Measurements from ENCODE around the gene HDAC7.
A peak's percentile ranks its signal among the peaks of the same experiment; 100 is the strongest.

Gene HDAC7

DNA sequence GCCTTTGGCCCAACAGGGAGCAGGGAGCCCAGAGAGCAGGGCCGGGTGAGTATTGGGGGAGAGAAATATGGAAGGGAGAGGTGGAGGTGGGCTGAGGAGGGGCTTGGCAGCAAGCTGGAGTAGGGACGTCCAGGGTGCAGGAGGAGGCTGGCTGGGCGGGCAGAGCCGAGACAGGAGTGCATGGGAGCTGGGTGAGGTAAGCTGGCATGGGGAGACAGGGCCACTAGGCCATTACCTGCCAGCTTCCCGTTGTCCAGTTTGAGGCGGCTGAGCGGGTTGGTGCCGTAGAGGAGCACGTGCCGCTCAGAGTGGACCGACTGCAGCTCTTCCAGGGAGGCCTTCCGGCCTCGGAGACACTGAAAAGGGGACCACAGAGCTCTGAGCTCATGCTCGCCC is 28.4 kb downstream of the HDAC7 start:
- DNase-seq = no peak

- DNase-seq = no peak
Measured at GRCh38 chr12:47790676-47791350, 28.9 kb downstream of the HDAC7 start.

DNA sequence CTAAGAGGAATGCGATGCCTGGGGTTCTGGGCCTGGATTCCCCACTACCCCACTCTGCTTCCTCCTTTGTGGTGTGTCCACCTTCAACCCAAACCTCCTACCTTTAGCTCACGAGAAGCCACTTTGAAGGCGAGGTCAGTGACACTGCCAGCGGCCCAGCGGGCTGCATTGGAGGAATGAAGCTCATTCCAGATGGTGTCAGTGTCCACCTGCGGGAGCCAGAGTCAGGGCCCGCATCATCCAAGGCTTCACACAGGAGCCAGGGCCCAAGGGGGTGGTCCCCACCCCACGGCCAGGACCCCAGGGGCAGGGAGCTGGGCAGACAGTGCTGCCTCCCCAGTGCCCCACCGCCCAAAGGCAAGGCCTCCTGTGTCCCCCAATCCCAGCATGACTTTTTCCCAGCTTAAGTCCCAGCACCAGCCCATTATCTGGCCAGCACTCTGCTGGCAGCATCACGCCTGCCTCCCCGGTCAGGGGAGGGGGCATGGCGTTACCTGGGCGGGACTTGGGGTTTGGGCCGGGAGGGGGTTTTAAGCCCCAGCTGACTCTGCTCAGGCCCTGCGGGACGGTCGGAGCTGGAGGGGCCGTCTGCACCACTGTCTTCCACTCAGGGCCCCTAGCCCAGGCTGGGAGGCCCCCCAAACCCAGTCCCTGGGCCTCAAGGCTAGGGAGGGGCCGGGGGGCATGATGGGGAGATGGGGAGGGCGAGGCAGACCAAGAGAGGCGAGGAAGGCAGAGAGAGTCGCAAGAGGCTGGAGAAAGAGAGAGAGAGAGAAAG is 29.8 kb downstream of the HDAC7 start:
- DNase-seq = no peak

- no peak for DNase-seq
Measured at GRCh38 chr12:47789141-47789540, 30.6 kb downstream of the HDAC7 start.

DNA sequence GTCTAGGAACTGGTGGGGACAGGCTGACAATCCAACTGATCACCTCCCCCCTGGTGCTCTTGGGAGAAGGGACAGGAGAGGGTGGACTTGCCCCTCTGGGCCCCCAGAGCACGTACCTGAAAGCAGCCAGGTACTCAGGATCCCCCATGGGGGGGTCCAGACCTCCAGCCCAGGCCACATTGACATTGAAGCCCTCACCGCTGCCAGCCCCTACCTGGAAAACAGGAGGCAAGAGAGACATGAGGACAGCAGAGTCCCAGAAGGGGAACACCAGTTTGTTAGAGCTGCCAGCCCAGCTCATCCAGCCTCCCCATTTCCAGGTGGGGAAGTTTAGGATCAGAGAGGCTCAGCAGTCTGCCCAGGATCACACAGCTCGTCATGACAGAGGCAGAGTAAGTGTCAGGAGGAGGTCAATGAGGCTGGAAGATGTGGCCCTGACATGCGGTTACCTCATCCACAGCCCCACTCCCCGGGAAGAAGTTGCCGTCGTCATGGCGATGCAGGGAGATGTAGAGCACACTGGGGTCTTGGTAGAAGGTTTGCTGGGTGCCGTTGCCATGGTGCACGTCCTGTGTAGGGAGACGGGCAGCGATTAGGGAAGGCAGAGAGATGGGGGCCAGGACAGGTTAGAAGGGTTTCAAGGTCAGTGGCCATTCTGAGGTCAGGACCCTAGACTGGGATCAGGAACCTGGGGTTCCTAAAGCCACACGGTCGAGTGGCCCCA is 31.9 kb downstream of the HDAC7 start:
- DNase-seq = no peak

- no peak for DNase-seq
Measured at GRCh38 chr12:47786662-47787280, 32.9 kb downstream of the HDAC7 start.

- no peak for DNase-seq
Measured at GRCh38 chr12:47785887-47786661, 33.6 kb downstream of the HDAC7 start.

- no peak for DNase-seq
Measured at GRCh38 chr12:47785036-47785886, 34.4 kb downstream of the HDAC7 start.

DNA sequence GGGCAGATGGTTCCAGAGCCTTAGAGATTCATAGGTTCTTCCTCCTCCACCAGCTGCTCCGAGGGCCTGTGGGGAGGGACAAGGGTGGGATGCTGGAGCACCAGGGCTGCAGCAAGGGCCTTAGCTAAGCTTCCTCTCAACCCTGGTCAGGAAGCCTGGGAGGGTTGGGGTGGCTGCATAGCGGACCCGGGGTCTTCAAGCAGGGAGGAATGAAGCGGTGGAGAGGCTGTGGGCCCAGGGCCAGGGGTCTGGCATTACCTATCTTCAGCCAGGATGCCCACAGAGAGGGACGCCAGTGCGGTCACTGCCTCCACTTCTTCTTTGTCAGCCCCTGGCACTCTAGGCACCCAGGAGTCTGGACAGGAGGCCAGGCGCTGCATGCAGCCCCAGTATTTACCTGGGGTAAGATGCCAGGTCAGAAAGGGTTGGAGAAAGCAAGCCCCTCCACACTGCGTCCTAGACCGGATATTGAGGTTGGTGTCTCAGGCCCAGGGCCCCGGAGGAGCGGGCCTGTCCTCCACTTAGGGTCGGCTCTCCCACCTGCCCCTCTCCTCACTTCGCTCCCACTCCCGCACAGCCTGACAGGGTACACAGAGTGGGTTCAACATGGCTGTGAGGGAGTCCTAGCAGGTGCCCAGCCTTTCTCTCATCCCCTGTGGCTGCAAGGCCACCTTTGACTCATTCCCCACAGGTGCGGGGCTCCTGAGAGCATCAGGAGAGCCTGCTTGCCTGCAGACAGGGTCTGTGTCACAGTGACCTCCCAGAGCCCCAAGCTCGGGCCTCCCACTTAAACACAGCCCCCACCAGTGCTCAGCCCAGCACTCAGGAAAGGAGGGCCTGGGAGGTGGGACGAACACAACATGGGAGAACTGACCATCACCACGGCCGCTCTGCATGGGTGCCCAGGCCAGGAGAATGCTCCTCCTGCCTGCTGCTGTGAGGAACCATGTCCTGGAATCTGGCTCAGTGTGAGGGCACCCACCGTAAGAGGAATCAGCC is 35.6 kb downstream of the HDAC7 start:
- no peak for DNase-seq

DNA sequence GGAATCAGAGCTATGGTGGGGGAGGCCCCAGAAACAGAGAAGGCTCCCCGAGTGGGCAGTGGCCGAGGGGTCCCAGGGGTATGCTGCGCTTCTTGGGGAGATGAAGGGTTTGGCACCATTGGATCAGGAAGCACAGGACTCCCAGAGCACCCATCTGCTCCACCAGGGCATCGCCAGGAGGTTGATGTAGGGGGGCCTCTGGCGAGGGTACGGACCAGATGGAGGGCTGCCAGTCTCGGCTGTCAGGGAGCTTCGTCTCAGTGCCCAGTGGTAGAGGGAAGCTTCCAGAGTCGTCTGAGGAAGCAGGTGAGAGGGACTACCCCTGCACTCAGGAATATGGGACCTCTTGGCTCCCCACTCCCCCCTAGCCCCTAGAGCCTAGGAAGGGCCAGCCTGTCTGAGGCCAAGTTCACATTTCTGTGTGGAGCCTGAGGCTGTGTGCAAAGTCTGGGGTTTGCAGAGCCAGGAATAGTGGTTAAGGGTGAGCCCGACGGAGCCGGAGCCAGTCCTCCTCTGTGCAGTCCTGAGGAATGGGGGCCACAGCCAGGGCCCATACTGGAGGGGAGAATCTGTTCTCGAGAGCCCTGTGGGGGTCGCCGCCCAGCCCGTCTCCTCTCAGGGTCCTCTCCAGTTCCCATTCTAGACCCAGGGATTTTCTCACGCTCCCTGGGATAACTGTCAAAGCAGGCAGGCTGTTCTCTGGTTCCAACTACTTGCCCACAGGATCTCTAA is 36.5 kb downstream of the HDAC7 start:
- no peak for DNase-seq

DNA sequence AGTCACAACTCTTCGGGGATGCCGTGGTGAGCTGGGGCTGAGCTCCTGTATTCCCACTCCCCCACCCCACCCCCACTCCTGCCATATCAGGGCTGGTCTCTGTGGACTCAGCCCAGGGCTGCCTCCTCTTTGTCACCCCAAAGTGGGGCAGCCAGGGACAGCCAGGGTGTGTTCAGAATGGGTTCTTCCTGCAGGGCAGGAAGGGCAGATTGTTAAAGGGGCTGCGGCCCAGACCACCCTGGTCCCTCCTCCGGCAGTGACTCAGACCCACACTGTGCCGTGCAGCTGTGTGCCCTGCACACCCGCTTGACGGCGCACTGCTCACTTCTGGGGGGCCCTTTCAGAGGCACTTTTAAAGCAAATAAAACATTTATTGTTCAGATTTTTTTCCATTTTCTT is 37.3 kb downstream of the HDAC7 start:
- no peak for DNase-seq

- DNase-seq = no peak
Measured at GRCh38 chr12:47781479-47782371, 38.0 kb downstream of the HDAC7 start.

GRCh38 chr12:47779943-47780504 is 39.7 kb downstream of the HDAC7 start:
- DNase-seq = no peak

- DNase-seq = peak; percentile 91
Measured at GRCh38 chr12:47779301-47779942, 40.3 kb downstream of the HDAC7 start.

- DNase-seq = no peak
Measured at GRCh38 chr12:47778881-47779280, 40.8 kb downstream of the HDAC7 start.

DNA sequence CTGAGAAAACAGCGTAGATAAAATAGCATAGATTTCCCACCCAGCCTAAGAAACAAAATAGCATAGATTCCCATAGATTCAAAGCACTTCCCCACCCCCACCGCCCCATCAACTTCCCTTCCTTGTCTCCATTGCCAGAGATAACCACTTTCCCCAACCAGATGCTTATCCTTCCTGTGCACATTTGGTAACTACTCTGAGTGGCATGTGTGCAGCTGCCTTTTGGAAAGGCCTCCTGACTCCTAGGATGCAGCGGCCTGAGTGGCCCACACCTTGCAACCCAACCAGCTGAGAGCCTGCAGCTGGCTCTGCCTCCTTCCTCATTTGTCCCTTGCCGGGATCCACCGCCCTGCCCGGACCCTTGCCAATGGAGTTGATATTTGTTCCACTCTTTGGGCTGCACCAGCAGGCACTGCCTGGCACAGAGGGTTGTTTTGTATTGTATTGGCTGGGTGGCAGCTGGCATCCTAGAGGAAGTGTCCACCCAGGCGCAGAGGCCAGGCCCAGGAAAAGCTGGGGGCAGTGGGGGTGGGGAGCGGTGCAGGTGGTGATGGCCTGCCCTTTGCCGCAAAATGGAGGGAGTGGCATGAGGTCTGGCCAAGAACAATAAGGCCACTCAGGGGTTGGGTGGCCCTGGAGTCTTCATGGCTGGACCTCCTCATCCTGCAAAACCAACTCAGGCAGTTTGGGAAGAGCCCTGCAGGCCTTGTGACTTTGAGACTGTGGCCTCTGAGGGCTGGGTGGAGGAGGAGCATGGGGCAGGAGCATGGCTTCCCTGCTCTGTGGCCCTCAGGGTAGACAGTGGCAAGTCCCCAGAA is 41.8 kb downstream of the HDAC7 start:
- DNase-seq = no peak

GRCh38 chr12:47777151-47777550 is 42.6 kb downstream of the HDAC7 start:
- no peak for DNase-seq

Data from CD4-positive, alpha-beta T cell treated with Interleukin-12 subunit alpha and Interleukin-12 subunit beta, for 1 hour (primary cell).